ENCODE results near the gene LBP.
"Not testable (repeated sequence)": the region's sequence is repeated elsewhere in the genome, so short reads cannot be mapped to it uniquely, and the experiment has no call there.

- not testable (repeated sequence) for TF ChIP-seq CTCF (IDR thresholded peaks at IDR 0.05; ENCODE audit: low read length); EZH2 (IDR thresholded peaks at IDR 0.05; ENCODE audit: borderline replicate concordance, low read length)
These were observed 49.6 kb downstream of the LBP start for GRCh38 chr20:38395751-38396395.

All from OCI-LY1 (cell line).